H1 (cell line): ENCODE measurements around the gene TUBB8. TPM values are rescaled to one million over a fixed set of nuclear protein-coding genes. Genes with fewer than 3 reads are reported as not detected.

ENCODE experiments used
- CTCF ChIA-PET: fragments of 300-600 bp; sonication (Branson Sonifier 250); formaldehyde crosslinking; loops from one replicate; lab custom pipeline; 2021; ENCODE audit not compliant: partially characterized antibody; lab: Charles Lee
- POLR2A ChIA-PET: fragments of 300-600 bp; sonication (Branson Sonifier 250); formaldehyde crosslinking; loops from one replicate; lab custom pipeline; 2021; ENCODE audit warnings: inconsistent platforms; ENCODE audit not compliant: partially characterized antibody; lab: Charles Lee
- DNase-seq, 2 experiments: peaks; one replicate each; pipeline versions ENCODE4 v3.0.0 to v3.0.0-alpha.2; 2010 to 2022; ENCODE audit warnings: low spot score in 2 of 2, low read depth in 1 of 2, mixed read lengths in 1 of 2
- FAIRE-seq: peaks from 2 replicates; lab custom pipeline; 2011; peaks lifted over from hg19 to GRCh38; lab: Jason Lieb, UNC
- H2AFZ ChIP-seq: 2 replicates; pipeline ENCODE4 v1.8.1; 2012; ENCODE audit warnings: low read length, inconsistent platforms
- H2AK5ac ChIP-seq: 2 replicates; pipeline ENCODE4 v1.6.1; 2013; ENCODE audit warnings: low read depth, low read length
- H2BK120ac ChIP-seq: replicated peaks from 2 replicates; pipeline ENCODE3; 2013; ENCODE audit warnings: low read depth, low read length, inconsistent platforms
- H2BK12ac ChIP-seq: 2 replicates; pipeline ENCODE4 v1.6.1; 2013; ENCODE audit warnings: low read depth, low read length
- H2BK15ac ChIP-seq: 2 replicates; pipeline ENCODE4 v1.6.1; 2013; ENCODE audit warnings: low read length
- H2BK20ac ChIP-seq: 2 replicates; pipeline ENCODE4 v1.6.1; 2013; ENCODE audit warnings: low read length
- H2BK5ac ChIP-seq: 2 replicates; pipeline ENCODE4 v1.6.1; 2013; ENCODE audit warnings: low read depth, low read length
- H3K14ac ChIP-seq: 2 replicates; pipeline ENCODE4 v1.6.1; 2013; ENCODE audit warnings: inconsistent platforms; ENCODE audit not compliant: insufficient read length
- H3K18ac ChIP-seq: 2 replicates; pipeline ENCODE4 v1.6.1; 2013; ENCODE audit warnings: low read length; ENCODE audit errors: extremely low read depth
- H3K23ac ChIP-seq: 2 replicates; pipeline ENCODE4 v1.6.1; 2013; ENCODE audit warnings: inconsistent platforms; ENCODE audit not compliant: insufficient read length
- H3K23me2 ChIP-seq: 2 replicates; pipeline ENCODE4 v1.6.1; 2013; ENCODE audit warnings: low read depth, low read length
- H3K27ac ChIP-seq: 2 replicates; pipeline ENCODE4 v1.6.1; 2011; ENCODE audit warnings: low read depth, low read length, inconsistent platforms
- H3K27me3 ChIP-seq, 4 experiments: replicated peaks in 1 of 4; 1 replicate in 1 of 4; 2 replicates in 3 of 4; pipeline versions ENCODE4 v1.6.1 to v1.8.1; 2011 to 2013; ENCODE audit warnings: low read length in 3 of 4, mild to moderate bottlenecking in 3 of 4, inconsistent platforms in 2 of 4, mixed read lengths in 2 of 4, moderate library complexity in 1 of 4; ENCODE audit not compliant: control insufficient read depth in 3 of 4, insufficient read depth in 3 of 4; ENCODE audit errors: extremely low read depth in 1 of 4
- H3K36me3 ChIP-seq, 4 experiments: 2 replicates each; pipeline versions ENCODE4 v1.6.1 to v1.8.1; 2011 to 2013; ENCODE audit warnings: mild to moderate bottlenecking in 4 of 4, low read length in 3 of 4, moderate library complexity in 2 of 4, control low read depth in 1 of 4, inconsistent platforms in 1 of 4; ENCODE audit not compliant: insufficient read depth in 4 of 4, control insufficient read depth in 2 of 4
- H3K4ac ChIP-seq: replicated peaks from 2 replicates; pipeline ENCODE3; 2013; ENCODE audit warnings: low read length, low read depth, mixed read lengths, inconsistent platforms; ENCODE audit not compliant: insufficient read length
- H3K4me1 ChIP-seq, 4 experiments: replicated peaks in 1 of 4; 1 replicate in 1 of 4; 2 replicates in 3 of 4; pipeline versions ENCODE4 v1.6.1 to v1.8.1; 2011 to 2013; ENCODE audit warnings: low read length in 3 of 4, inconsistent platforms in 2 of 4, mixed read lengths in 1 of 4; ENCODE audit not compliant: insufficient read depth in 4 of 4, control insufficient read depth in 3 of 4
- H3K4me2 ChIP-seq, 2 experiments: 2 replicates each; pipeline versions ENCODE4 v1.6.1 to v1.8.1; 2011 to 2013; ENCODE audit warnings: low read depth in 2 of 2, low read length in 2 of 2, control low read depth in 1 of 2, inconsistent platforms in 1 of 2, mild to moderate bottlenecking in 1 of 2; ENCODE audit not compliant: insufficient read depth in 1 of 2
- H3K4me3 ChIP-seq, 4 experiments: fragments of 200-600, 300-600 bp in 1 of 4; sonication (generic), shearing (Covaris generic), sonication (Bioruptor Twin) in 1 of 4; 2 replicates each; pipeline versions ENCODE4 v1.5.1 to v1.8.1; 2011 to 2016; ENCODE audit warnings: low read length in 4 of 4, low read depth in 3 of 4, control low read depth in 2 of 4, inconsistent platforms in 2 of 4, mild to moderate bottlenecking in 2 of 4, mixed read lengths in 1 of 4, moderate library complexity in 1 of 4; ENCODE audit not compliant: insufficient read depth in 2 of 4; ENCODE audit errors: extremely low read depth in 1 of 4
- H3K56ac ChIP-seq: replicated peaks from 2 replicates; pipeline ENCODE3; 2013; ENCODE audit warnings: low read depth, mild to moderate bottlenecking, mixed read lengths, low read length, inconsistent platforms; ENCODE audit not compliant: insufficient read length
- H3K79me1 ChIP-seq: 2 replicates; pipeline ENCODE4 v1.6.1; 2013; ENCODE audit warnings: low read depth, low read length, control low read depth
- H3K79me2 ChIP-seq, 2 experiments: 2 replicates each; pipeline versions ENCODE4 v1.6.1 to v1.8.1; 2012 to 2013; ENCODE audit warnings: low read length in 2 of 2, mild to moderate bottlenecking in 2 of 2, inconsistent platforms in 1 of 2; ENCODE audit not compliant: insufficient read depth in 2 of 2, control insufficient read depth in 1 of 2
- H3K9ac ChIP-seq, 4 experiments: replicated peaks in 1 of 4; 1 replicate in 1 of 4; 2 replicates in 3 of 4; pipeline versions ENCODE4 v1.6.1 to v1.8.1; 2011 to 2013; ENCODE audit warnings: low read depth in 3 of 4, low read length in 3 of 4, control low read depth in 2 of 4, mild to moderate bottlenecking in 2 of 4, moderate library complexity in 2 of 4, inconsistent platforms in 1 of 4; ENCODE audit errors: extremely low read depth in 1 of 4
- H3K9me3 ChIP-seq, 2 experiments: 2 replicates each; pipeline versions ENCODE4 v1.6.1 to v1.8.1; 2012 to 2013; ENCODE audit warnings: mild to moderate bottlenecking in 2 of 2, moderate library complexity in 2 of 2, control low read depth in 1 of 2, inconsistent platforms in 1 of 2, low read depth in 1 of 2, low read length in 1 of 2, mixed read lengths in 1 of 2; ENCODE audit not compliant: insufficient read depth in 2 of 2
- H4K20me1 ChIP-seq, 2 experiments: replicated peaks in 1 of 2; 2 replicates each; pipeline versions ENCODE3 to v1.8.1; 2011 to 2013; ENCODE audit warnings: inconsistent platforms in 2 of 2, low read length in 2 of 2, mild to moderate bottlenecking in 1 of 2; ENCODE audit not compliant: insufficient read depth in 2 of 2, control insufficient read depth in 1 of 2
- H4K5ac ChIP-seq: 2 replicates; pipeline ENCODE4 v1.6.1; 2013; ENCODE audit warnings: low read length, low read depth, mixed read lengths, inconsistent platforms; ENCODE audit not compliant: insufficient read length
- H4K8ac ChIP-seq: 2 replicates; pipeline ENCODE4 v1.8.0; 2013; ENCODE audit warnings: mild to moderate bottlenecking, moderate library complexity, low read length, inconsistent platforms; ENCODE audit not compliant: insufficient read depth; ENCODE audit errors: extremely low read depth
- H4K91ac ChIP-seq: replicated peaks from 2 replicates; pipeline ENCODE3; 2013; ENCODE audit warnings: low read length, mixed read lengths, inconsistent platforms; ENCODE audit not compliant: insufficient read length
- KDM1A ChIP-seq: fragments of 200-600, 300-600 bp; sonication (generic); IDR thresholded peaks from 2 replicates; pipeline ENCODE4 v1.7.1; 2016; ENCODE audit warnings: mild to moderate bottlenecking, low read length, borderline replicate concordance
- SAP30 ChIP-seq: fragments of 300-600 bp; sonication (generic); IDR thresholded peaks from 2 replicates; pipeline ENCODE4 v1.7.1; 2012; ENCODE audit warnings: low read length, moderate library complexity, mild to moderate bottlenecking, inconsistent platforms; ENCODE audit not compliant: insufficient read depth, insufficient replicate concordance
- SIN3A ChIP-seq, 2 experiments: IDR thresholded peaks in 1 of 2; conservative IDR thresholded peaks in 1 of 2; 2 replicates each; pipeline ENCODE4 v1.6.1; 2011 to 2012; ENCODE audit warnings: low read length in 2 of 2, improper control_type of control experiment in 1 of 2, low read depth in 1 of 2, mild to moderate bottlenecking in 1 of 2
- YY1 ChIP-seq: IDR thresholded peaks from 2 replicates; pipeline ENCODE4 v1.6.1; 2011; ENCODE audit warnings: low read depth, mild to moderate bottlenecking, low read length
- WGBS, 2 experiments: shearing (Covaris generic) in 1 of 2; methylation state at CpG; one replicate each; pipeline versions ENCODE4 v1.1.6 to v1.1.7; 2013 to 2015; ENCODE audit warnings: low lambda C conversion rate in 2 of 2, mixed read lengths in 2 of 2, inconsistent platforms in 1 of 2, low coverage in 1 of 2, missing lambda C conversion rate in 1 of 2; ENCODE audit not compliant: insufficient replicate concordance in 2 of 2, insufficient coverage in 1 of 2, insufficient read length in 1 of 2; ENCODE audit errors: extremely low coverage in 1 of 2, missing lambda C conversion rate in 1 of 2; 5-methylcytosine and 5-hydroxymethylcytosine counted together
- polyA plus RNA-seq, 7 experiments: library from polyadenylated mRNA; depleted of rRNA in 3 of 7; stranded (reverse) in 5 of 7; unstranded in 2 of 7; fragments of >200 nt in 5 of 7; fragments of 200-250 nt in 2 of 7; gene quantifications; 1 replicate in 5 of 7; 2 replicates in 1 of 7; 4 replicates in 1 of 7; pipeline versions ENCODE4 v1.2.1 to v1.2.3, GENCODE V29; 2011 to 2013; ENCODE audit warnings: missing spikeins in 2 of 7, mixed read lengths in 2 of 7
- total RNA-seq: library from RNA; stranded (reverse); fragmentation: NEBNext Ultra II Directional; extraction: Animal tissue kit (Norgen Biotek cat#: 25700); gene quantifications from 2 replicates; pipeline ENCODE4 v1.2.1, GENCODE V29; 2021
- TF ChIP-seq, protein P1 (sequence below): IDR thresholded peaks from 2 replicates; pipeline ENCODE4 v1.6.1; 2012; ENCODE audit warnings: inconsistent platforms

The TUBB8 gene
- total and polyA plus RNA-seq, 2 of the 8 experiments (the other 6 are each of a cell fraction or from before 2014, with no cell fraction given), result 1.4 to 1.5 TPM

DNA sequence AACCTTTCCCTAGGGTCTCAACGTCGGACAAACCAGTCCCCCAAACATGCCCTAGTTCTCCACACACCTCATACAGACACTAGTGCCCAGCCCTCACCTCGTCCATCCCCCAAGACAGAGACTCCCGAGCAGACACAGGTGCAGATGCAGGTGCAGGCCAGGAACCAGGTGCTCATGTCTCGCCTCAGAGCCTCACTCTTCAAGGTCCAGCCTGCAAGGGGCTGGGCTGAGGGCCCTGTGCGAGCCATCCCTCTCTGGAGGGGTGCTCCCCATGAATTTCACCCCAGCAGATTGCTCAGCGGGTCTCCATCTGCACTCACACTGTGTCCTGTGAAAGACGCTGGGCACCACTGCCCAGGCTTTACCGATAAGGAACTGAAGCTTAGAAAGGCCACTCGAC, 36.9 kb upstream of the TUBB8 start:
- no peak overlapping the region for H3K56ac ChIP-seq
- peaks cover 0 to 2% of the 10 kb centered on the region in 2 experiments for H4K20me1 ChIP-seq
- H3K27ac ChIP-seq, result no peak overlapping the region
- H3K4me3 ChIP-seq, result no peak overlapping the region
- no peak overlapping the region for H2BK5ac ChIP-seq
- H4K8ac ChIP-seq, result no peak overlapping the region
- no peak overlapping the region for H2BK15ac ChIP-seq
- no peak overlapping the region for H3K9ac ChIP-seq
- 82% methylated on average over 10 of the region's 10 CpGs; no CpG with 5 or more reads in 1 of the 2 experiments for WGBS, 2 experiments
- no peak overlapping the region for H3K4ac ChIP-seq
- no peak overlapping the region for H3K4me2 ChIP-seq
- DNase-seq (no peak), FAIRE-seq (no peak)
- H2AK5ac ChIP-seq, result no peak overlapping the region
- ChIA-PET CTCF (interaction anchor here (0.5 kb wide), 1 partner anchor 566 kb away, joined by 5 read pairs; no protein-coding TSS in a partner anchor), POLR2A (no interaction called here)
- no peak overlapping the region for H2BK120ac ChIP-seq
- no peaks in the 10 kb centered on the region for H3K79me1 ChIP-seq
- no peaks in the 10 kb centered on the region for H3K36me3 ChIP-seq
- H3K27me3 ChIP-seq, result no peaks in the 10 kb centered on the region
- no peaks in the 10 kb centered on the region for H3K4me1 ChIP-seq
- H3K79me2 ChIP-seq, result no peaks in the 10 kb centered on the region
- H2AFZ ChIP-seq, result no peak overlapping the region
- no peaks in the 10 kb centered on the region; the same call in 1 of the 2 replicates for H3K23me2 ChIP-seq
- no peak overlapping the region for H4K5ac ChIP-seq
- H3K9me3 ChIP-seq, result peaks cover 2 to 40% of the 10 kb centered on the region in 2 experiments; a peak in 2 of 4 replicates
- H3K14ac ChIP-seq, result no peak overlapping the region
- H2BK12ac ChIP-seq, result no peak overlapping the region
- no peak overlapping the region for H4K91ac ChIP-seq
- no peak overlapping the region for H3K23ac ChIP-seq
- no peak overlapping the region for H3K18ac ChIP-seq
- H2BK20ac ChIP-seq, result no peak overlapping the region
- TF ChIP-seq, protein P1, sequence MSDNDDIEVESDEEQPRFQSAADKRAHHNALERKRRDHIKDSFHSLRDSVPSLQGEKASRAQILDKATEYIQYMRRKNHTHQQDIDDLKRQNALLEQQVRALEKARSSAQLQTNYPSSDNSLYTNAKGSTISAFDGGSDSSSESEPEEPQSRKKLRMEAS, result no peak
- TF ChIP-seq KDM1A, result no peak
- TF ChIP-seq YY1, result no peak
- no peak for TF ChIP-seq SAP30
- TF ChIP-seq SIN3A (conservative IDR thresholded peaks at IDR 0.05 in 1 of 2, IDR thresholded peaks at IDR 0.05 in 1 of 2; ENCODE audit: low read depth in 1 of 2, low read length in 2 of 2), result no peak
